Activated CD4-positive, alpha-beta memory T cell treated with anti-CD3 and anti-CD28 coated beads for 36 hours (primary cell): ENCODE measurements around the gene LRRC10B. TPM values are rescaled to one million over a fixed set of nuclear protein-coding genes. Genes with fewer than 3 reads are reported as not detected.
A peak's percentile ranks its signal among the peaks of the same experiment; 100 is the strongest.
"Not testable (repeated sequence)": the region's sequence is repeated elsewhere in the genome, so short reads cannot be mapped to it uniquely, and the experiment has no call there.

Source experiments
- CTCF ChIA-PET: fragments of 350-600 bp; sonication (Branson Sonifier 250); formaldehyde crosslinking; loops from one replicate; lab custom pipeline; 2021; ENCODE audit warnings: antibody characterized with exemption, inconsistent platforms; lab: Charles Lee
- POLR2A ChIA-PET: fragments of 350-600 bp; sonication (Branson Sonifier 250); formaldehyde crosslinking; loops from one replicate; lab custom pipeline; 2021; ENCODE audit warnings: antibody characterized with exemption; lab: Charles Lee
- DNase-seq: peaks from one replicate; pipeline ENCODE4 v3.0.0-alpha.2; 2020
- H3K27ac Mint-ChIP-seq: one replicate; pipeline ENCODE4 v1.8.0; 2021; ENCODE audit warnings: mixed read lengths
- H3K27me3 Mint-ChIP-seq: one replicate; pipeline ENCODE4 v1.8.0; 2021; ENCODE audit warnings: mixed read lengths
- H3K36me3 Mint-ChIP-seq: one replicate; pipeline ENCODE4 v1.8.0; 2021; ENCODE audit warnings: mixed read lengths
- H3K4me1 Mint-ChIP-seq: one replicate; pipeline ENCODE4 v1.8.0; 2021; ENCODE audit warnings: low read depth, mixed read lengths
- H3K4me3 Mint-ChIP-seq: one replicate; pipeline ENCODE4 v1.8.0; 2021; ENCODE audit warnings: mild to moderate bottlenecking, mixed read lengths
- H3K9me3 Mint-ChIP-seq: one replicate; pipeline ENCODE4 v1.8.0; 2021; ENCODE audit warnings: mixed read lengths
- intact Hi-C: fragments of 100-400 bp; cut with micrococcal nuclease; formaldehyde crosslinking; loops from one replicate; pipeline ENCODE4 v1.15.1; 2023
- total RNA-seq, 2 experiments: library from RNA; stranded (reverse); gene quantifications; one replicate each; pipeline ENCODE4 v1.2.3, GENCODE V29; 2021

The LRRC10B gene
- total RNA-seq, 2 experiments from 2014 or later: not detected

DNA sequence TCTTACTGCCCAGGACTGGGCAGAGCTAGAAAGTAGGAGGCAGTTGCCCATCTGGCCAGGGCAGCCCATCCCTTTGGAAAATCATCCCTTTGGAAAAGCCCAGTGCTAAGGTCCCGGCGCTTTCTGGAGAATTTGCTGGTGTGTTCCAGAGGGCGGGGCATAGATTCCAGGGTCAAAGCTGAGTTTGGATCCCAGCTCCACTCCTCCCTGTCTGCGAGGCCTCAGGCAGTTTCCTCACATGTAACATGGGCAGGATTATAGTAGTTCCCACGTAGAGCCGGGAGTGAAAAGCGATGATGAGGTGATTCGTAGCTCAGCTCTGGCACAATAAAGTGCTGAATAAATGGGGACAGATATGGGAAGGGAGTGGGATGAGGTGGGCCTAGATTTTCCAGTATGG lies 31.4 kb upstream of the LRRC10B start:
- DNase-seq: no peak
- intact Hi-C loops: loop anchor here (1.0 to 5.0 kb wide), 2 partner anchors 40 to 150 kb away; no protein-coding TSS in a partner anchor
- peaks cover 1% of the 10 kb centered on the region for H3K27me3 Mint-ChIP-seq
- POLR2A ChIA-PET: no interaction called here
- H3K9me3 Mint-ChIP-seq: no peaks in the 10 kb centered on the region
- no peak overlapping the region for H3K27ac Mint-ChIP-seq
- H3K4me3 Mint-ChIP-seq: no peak overlapping the region
- peaks cover 9% of the 10 kb centered on the region for H3K4me1 Mint-ChIP-seq
- CTCF ChIA-PET: interaction anchor here (0.9 to 14.0 kb wide), 15 partner anchors 8 to 161 kb away, joined by 3 to 277 read pairs (median 4); partner anchors contain the start of gene TMEM216
- peaks cover 8% of the 10 kb centered on the region for H3K36me3 Mint-ChIP-seq

- Mint-ChIP-seq H3K9me3 (no peaks in the 10 kb centered on the region), H3K4me3 (no peak overlapping the region), H3K27me3 (peaks cover 1% of the 10 kb centered on the region), H3K36me3 (peaks cover 8% of the 10 kb centered on the region), H3K4me1 (peaks cover 9% of the 10 kb centered on the region), H3K27ac (no peak overlapping the region)
- intact Hi-C loops: loop anchor here (1.0 to 5.0 kb wide), 2 partner anchors 40 to 150 kb away; no protein-coding TSS in a partner anchor
- DNase-seq: peak; percentile 59
- ChIA-PET CTCF (interaction anchor here (0.9 to 14.0 kb wide), 16 partner anchors 9 to 161 kb away, joined by 3 to 277 read pairs (median 6); partner anchors contain the start of genes LRRC10B and TMEM216), POLR2A (no interaction called here)
These were observed 30.8 kb upstream of the LRRC10B start for GRCh38 chr11:61477727-61478148.

GRCh38 chr11:61479360-61480058 lies 29.0 kb upstream of the LRRC10B start:
- H3K4me3 Mint-ChIP-seq, H3K27ac Mint-ChIP-seq, POLR2A ChIA-PET, DNase-seq, H3K27me3 Mint-ChIP-seq, H3K9me3 Mint-ChIP-seq, H3K36me3 Mint-ChIP-seq, H3K4me1 Mint-ChIP-seq: not testable (repeated sequence)
- intact Hi-C loops: loop anchor here (5.0 kb wide), 1 partner anchor 148 kb away; no protein-coding TSS in a partner anchor
- CTCF ChIA-PET: interaction anchor here (1.0 to 14.0 kb wide), 10 partner anchors 11 to 159 kb away, joined by 3 to 277 read pairs (median 4); partner anchors contain the start of gene LRRC10B

- Mint-ChIP-seq H3K36me3 (no peaks in the 10 kb centered on the region), H3K27ac (no peak overlapping the region), H3K27me3 (peaks cover 1% of the 10 kb centered on the region), H3K4me1 (no peaks in the 10 kb centered on the region), H3K4me3 (no peak overlapping the region), H3K9me3 (no peaks in the 10 kb centered on the region)
- ChIA-PET POLR2A (interaction anchor here (1.1 kb wide), 1 partner anchor 37 kb away, joined by 3 read pairs; no protein-coding TSS in a partner anchor), CTCF (interaction anchor here (1.0 to 14.0 kb wide), 6 partner anchors 10 to 158 kb away, joined by 3 to 277 read pairs (median 4); no protein-coding TSS in a partner anchor)
- DNase-seq: no peak
- intact Hi-C loops: no loop called here
These were observed 28.1 kb upstream of the LRRC10B start for GRCh38 chr11:61480261-61480993.

- Mint-ChIP-seq H3K4me3 (no peak overlapping the region), H3K9me3 (no peaks in the 10 kb centered on the region), H3K36me3 (no peaks in the 10 kb centered on the region), H3K27ac (no peak overlapping the region), H3K4me1 (no peaks in the 10 kb centered on the region), H3K27me3 (peaks cover 1% of the 10 kb centered on the region)
- ChIA-PET CTCF (interaction anchor here (1.0 to 14.0 kb wide), 5 partner anchors 35 to 158 kb away, joined by 3 to 277 read pairs (median 4); no protein-coding TSS in a partner anchor), POLR2A (interaction anchor here (1.1 kb wide), 1 partner anchor 36 kb away, joined by 3 read pairs; no protein-coding TSS in a partner anchor)
- intact Hi-C loops: no loop called here
- DNase-seq: no peak
These were observed 27.6 kb upstream of the LRRC10B start for GRCh38 chr11:61480994-61481335.

GRCh38 chr11:61481806-61482205 lies 26.7 kb upstream of the LRRC10B start:
- Mint-ChIP-seq H3K27me3 (peaks cover 1% of the 10 kb centered on the region), H3K27ac (no peak overlapping the region), H3K36me3 (no peaks in the 10 kb centered on the region), H3K9me3 (no peaks in the 10 kb centered on the region), H3K4me3 (no peak overlapping the region), H3K4me1 (no peaks in the 10 kb centered on the region)
- intact Hi-C loops: no loop called here
- ChIA-PET CTCF (interaction anchor here (0.5 to 14.0 kb wide), 14 partner anchors 7 to 458 kb away, joined by 3 to 277 read pairs (median 4); partner anchors contain the start of gene LRRC10B), POLR2A (interaction anchor here (0.7 kb wide), 1 partner anchor 35 kb away, joined by 3 read pairs; no protein-coding TSS in a partner anchor)
- DNase-seq: no peak

- H3K27ac Mint-ChIP-seq: no peak overlapping the region
- H3K9me3 Mint-ChIP-seq: no peaks in the 10 kb centered on the region
- intact Hi-C loops: no loop called here
- H3K4me1 Mint-ChIP-seq: no peaks in the 10 kb centered on the region
- H3K27me3 Mint-ChIP-seq: peaks cover 1% of the 10 kb centered on the region
- H3K4me3 Mint-ChIP-seq: no peak overlapping the region
- DNase-seq: peak; percentile 43
- ChIA-PET CTCF (interaction anchor here (0.5 to 14.0 kb wide), 16 partner anchors 8 to 228 kb away, joined by 3 to 277 read pairs (median 4); partner anchors contain the start of gene LRRC10B), POLR2A (interaction anchor here (0.7 kb wide), 1 partner anchor 35 kb away, joined by 3 read pairs; no protein-coding TSS in a partner anchor)
- H3K36me3 Mint-ChIP-seq: peaks cover 4% of the 10 kb centered on the region
These were observed 26.0 kb upstream of the LRRC10B start for GRCh38 chr11:61482513-61482912.

- H3K27ac Mint-ChIP-seq: no peak overlapping the region
- no peaks in the 10 kb centered on the region for H3K9me3 Mint-ChIP-seq
- H3K27me3 Mint-ChIP-seq: peaks cover 1% of the 10 kb centered on the region
- POLR2A ChIA-PET: no interaction called here
- H3K4me1 Mint-ChIP-seq: no peaks in the 10 kb centered on the region
- CTCF ChIA-PET: interaction anchor here (0.7 to 14.0 kb wide), 5 partner anchors 9 to 148 kb away, joined by 3 to 277 read pairs (median 5); no protein-coding TSS in a partner anchor
- DNase-seq: no peak
- intact Hi-C loops: no loop called here
- H3K36me3 Mint-ChIP-seq: peaks cover 4% of the 10 kb centered on the region
- no peak overlapping the region for H3K4me3 Mint-ChIP-seq
These were observed 24.0 kb upstream of the LRRC10B start for GRCh38 chr11:61484541-61484940.

GRCh38 chr11:61485080-61485479 lies 23.5 kb upstream of the LRRC10B start:
- H3K27me3 Mint-ChIP-seq: peaks cover 1% of the 10 kb centered on the region

GRCh38 chr11:61486011-61486620 lies 22.4 kb upstream of the LRRC10B start:
- Mint-ChIP-seq H3K4me3 (no peak overlapping the region), H3K4me1 (no peaks in the 10 kb centered on the region), H3K36me3 (peaks cover 4% of the 10 kb centered on the region), H3K27me3 (peaks cover 1% of the 10 kb centered on the region), H3K9me3 (no peaks in the 10 kb centered on the region), H3K27ac (no peak overlapping the region)
- intact Hi-C loops: no loop called here
- ChIA-PET POLR2A (no interaction called here), CTCF (interaction anchor here (4.2 kb wide), 1 partner anchor 31 kb away, joined by 22 read pairs; no protein-coding TSS in a partner anchor)
- no peak for DNase-seq

More at GRCh38 chr11:61485080-61485479, 23.5 kb upstream of the LRRC10B start:
- Mint-ChIP-seq H3K4me1 (no peaks in the 10 kb centered on the region), H3K4me3 (no peak overlapping the region), H3K36me3 (peaks cover 4% of the 10 kb centered on the region), H3K9me3 (no peaks in the 10 kb centered on the region), H3K27ac (no peak overlapping the region)
- intact Hi-C loops: no loop called here
- DNase-seq: no peak
- POLR2A ChIA-PET: no interaction called here
- CTCF ChIA-PET: interaction anchor here (2.1 to 4.2 kb wide), 2 partner anchors 10 to 32 kb away, joined by 4 to 22 read pairs; no protein-coding TSS in a partner anchor

DNA sequence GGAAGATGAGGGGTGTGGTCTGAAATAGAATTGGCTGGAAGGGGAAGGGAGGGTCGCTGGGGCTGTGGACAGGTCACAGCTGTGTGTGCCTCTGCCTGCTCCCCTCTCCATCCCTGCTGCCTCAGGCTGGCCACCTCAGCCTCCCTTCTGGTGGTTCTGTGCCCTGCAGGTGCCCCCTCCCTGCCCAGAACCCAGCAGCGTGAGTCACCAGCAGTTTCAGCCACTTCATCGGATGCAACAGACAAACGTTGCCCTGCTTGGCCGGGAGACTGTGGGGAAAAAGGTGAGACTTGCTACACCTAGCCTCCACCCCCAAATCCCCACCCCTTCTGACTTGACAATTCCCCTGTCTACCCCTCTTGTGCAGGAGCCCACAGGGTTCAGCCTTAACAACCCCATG lies 21.8 kb upstream of the LRRC10B start:
- intact Hi-C loops: no loop called here
- Mint-ChIP-seq H3K4me1 (no peaks in the 10 kb centered on the region), H3K27ac (no peak overlapping the region), H3K9me3 (no peaks in the 10 kb centered on the region), H3K27me3 (peaks cover 1% of the 10 kb centered on the region), H3K4me3 (no peak overlapping the region), H3K36me3 (peaks cover 4% of the 10 kb centered on the region)
- DNase-seq: no peak
- CTCF ChIA-PET: interaction anchor here (1.4 to 4.2 kb wide), 2 partner anchors 30 to 46 kb away, joined by 3 to 22 read pairs; no protein-coding TSS in a partner anchor
- POLR2A ChIA-PET: no interaction called here
